K562 (cell line): Measurements from ENCODE around the gene LGI4. TPM values are rescaled to one million over a fixed set of nuclear protein-coding genes. Genes with fewer than 3 reads are reported as not detected.

Source experiments
- ATAC-seq: fragments of 200-7000 bp; cut with Tn5 transposase; 3 replicates; pipeline ENCODE4 v1.9.1; 2020; ENCODE audit warnings: moderate library complexity
- BruUV-seq: library from RNA; stranded (reverse); fragments of 400-500 nt; replicated peaks from 2 replicates; lab custom pipeline; 2021; lab: Mats Ljungman, UMichigan
- CTCF ChIA-PET: fragments of 300-600 bp; formaldehyde crosslinking; extraction: SDS; loops from one replicate; lab custom pipeline; 2021; ENCODE audit warnings: low intra/inter-chr PET ratio; lab: Yijun Ruan, JAX
- POLR2A ChIA-PET: fragments of 300-600, 350-650 bp; sonication (Branson Sonifier 250); formaldehyde crosslinking; extraction: SDS; loops from one replicate; lab custom pipeline; 2021; ENCODE audit warnings: antibody characterized with exemption, inconsistent platforms; lab: Yijun Ruan, JAX
- DNase-seq, 4 experiments: peaks; one replicate each; pipeline versions ENCODE4 v3.0.0 to v3.0.0-alpha.2; 2011 to 2018; ENCODE audit warnings: low spot score in 3 of 4, mixed read lengths in 3 of 4; ENCODE audit errors: extremely low read depth in 1 of 4
- FAIRE-seq: peaks from 2 replicates; lab custom pipeline; 2011; peaks lifted over from hg19 to GRCh38; lab: Jason Lieb, UNC
- H2AFZ ChIP-seq: 2 replicates; pipeline ENCODE4 v1.6.0; 2011; ENCODE audit warnings: low read depth, low read length, control low read depth, inconsistent platforms
- H3K27ac ChIP-seq: fragments of 200-600 bp; 3 replicates; pipeline ENCODE4 v1.8.0; 2011; ENCODE audit warnings: low read depth, mild to moderate bottlenecking, control low read depth, inconsistent platforms, low read length, moderate library complexity, mixed read lengths; ENCODE audit errors: extremely low read depth
- H3K27me3 ChIP-seq, 2 experiments: fragments of 300-600 bp in 1 of 2; 2 replicates in 1 of 2; 3 replicates in 1 of 2; pipeline versions ENCODE4 v1.6.0 to v1.8.0; 2011; ENCODE audit warnings: inconsistent platforms in 2 of 2, low read length in 2 of 2, mild to moderate bottlenecking in 1 of 2, mixed read lengths in 1 of 2, moderate library complexity in 1 of 2; ENCODE audit not compliant: control insufficient read depth in 2 of 2, insufficient read depth in 2 of 2
- H3K36me3 ChIP-seq: fragments of 300-600 bp; 3 replicates; pipeline ENCODE4 v1.8.0; 2011; ENCODE audit warnings: mild to moderate bottlenecking, low read length, inconsistent platforms; ENCODE audit not compliant: control insufficient read depth, insufficient read depth
- H3K4me1 ChIP-seq, 2 experiments: fragments of 200-600 bp in 1 of 2; replicated peaks in 1 of 2; 2 replicates in 1 of 2; 3 replicates in 1 of 2; pipeline versions ENCODE4 v1.5.1 to v1.8.0; 2011; ENCODE audit warnings: inconsistent platforms in 2 of 2, low read length in 2 of 2, mild to moderate bottlenecking in 1 of 2, mixed read lengths in 1 of 2, moderate library complexity in 1 of 2; ENCODE audit not compliant: control insufficient read depth in 2 of 2, insufficient read depth in 2 of 2
- H3K4me2 ChIP-seq: 2 replicates; pipeline ENCODE4 v1.6.1; 2011; ENCODE audit warnings: low read length, control low read depth, inconsistent platforms, mixed read lengths; ENCODE audit not compliant: insufficient read depth
- H3K4me3 ChIP-seq: fragments of 200-600 bp; sonication (generic), shearing (Covaris generic); 2 replicates; pipeline ENCODE4 v1.5.1; 2016; ENCODE audit warnings: control low read depth, inconsistent platforms
- H3K79me2 ChIP-seq: fragments of 200-600 bp; 3 replicates; pipeline ENCODE4 v1.8.0; 2011; ENCODE audit warnings: low read length, inconsistent platforms; ENCODE audit not compliant: control insufficient read depth, insufficient read depth
- H3K9ac ChIP-seq, 2 experiments: 2 replicates each; pipeline versions ENCODE4 v1.6.0 to v1.6.1; 2011; ENCODE audit warnings: low read depth in 2 of 2, low read length in 2 of 2, control low read depth in 1 of 2, inconsistent platforms in 1 of 2, mild to moderate bottlenecking in 1 of 2, mixed read lengths in 1 of 2; ENCODE audit not compliant: insufficient read depth in 1 of 2
- H3K9me1 ChIP-seq: one replicate; pipeline ENCODE4 v1.6.0; 2011; ENCODE audit warnings: inconsistent platforms, mild to moderate bottlenecking, low read length, moderate library complexity; ENCODE audit not compliant: control insufficient read depth, insufficient read depth
- H3K9me3 ChIP-seq: replicated peaks from 2 replicates; pipeline ENCODE4 v1.5.1; 2011; ENCODE audit warnings: low read depth, low read length, inconsistent platforms; ENCODE audit not compliant: control insufficient read depth, insufficient read depth
- H4K20me1 ChIP-seq: replicated peaks from 2 replicates; pipeline ENCODE4 v1.6.1; 2011; ENCODE audit warnings: low read length, inconsistent platforms, mixed read lengths; ENCODE audit not compliant: control insufficient read depth, insufficient read depth
- ELF4 ChIP-seq: fragments of 450-650 bp; formaldehyde crosslinking; IDR thresholded peaks from 2 replicates; pipeline ENCODE4 v1.4.0; 2022; ENCODE audit warnings: missing genetic modification characterization
- U2AF2 ChIP-seq: fragments of 200-400 bp; formaldehyde crosslinking; optimal IDR thresholded peaks from 2 replicates; pipeline ENCODE3; 2017; ENCODE audit warnings: low read depth, mild to moderate bottlenecking, low read length
- ZNF511 ChIP-seq: sonication (generic); formaldehyde crosslinking; IDR thresholded peaks from 2 replicates; pipeline ENCODE4 v1.8.0; 2022; ENCODE audit warnings: mild to moderate bottlenecking, missing genetic modification reagents
- ZNF561 ChIP-seq: fragments of 450-650 bp; formaldehyde crosslinking; conservative IDR thresholded peaks from 2 replicates; pipeline ENCODE4 v1.4.0; 2020; ENCODE audit warnings: mild to moderate bottlenecking, moderate library complexity
- ZNF707 ChIP-seq: fragments of 250-450 bp; sonication (Bioruptor Pico); conservative IDR thresholded peaks from 2 replicates; pipeline ENCODE4 v1.8.0; 2022; ENCODE audit warnings: inconsistent platforms, mild to moderate bottlenecking, moderate library complexity
- WGBS: fragments of 100-300 bp; shearing (Covaris generic); methylation state at CpG from one replicate; pipeline ENCODE4 v1.1.6; 2016; ENCODE audit warnings: low coverage, mixed read lengths; ENCODE audit not compliant: insufficient coverage; ENCODE audit errors: missing lambda C conversion rate; 5-methylcytosine and 5-hydroxymethylcytosine counted together
- in situ Hi-C: fragments of 300-500 bp; cut with MboI; formaldehyde crosslinking; loops from 4 replicates; pipeline ENCODE4 v1.15.0; 2018; ENCODE audit warnings: inconsistent platforms, mixed read lengths
- intact Hi-C: fragments of 100-400 bp; cut with micrococcal nuclease; formaldehyde crosslinking; loops from 2 replicates; pipeline ENCODE4 v1.14.2; 2022
- polyA plus RNA-seq, 8 experiments: library from polyadenylated mRNA; depleted of rRNA in 4 of 8; stranded (reverse) in 5 of 8; unstranded in 3 of 8; fragments of >200 nt; fragmentation: Nextera tagmentation in 2 of 8; fragmentation: Illumina TruSeq in 1 of 8; extraction: Ambion mirVana in 2 of 8; extraction: Trizol in 1 of 8; gene quantifications; 2 replicates each; pipeline versions ENCODE4 v1.2.1 to v1.2.3, GENCODE V29; 2011 to 2014; ENCODE audit warnings: inconsistent platforms in 1 of 8, missing spikeins in 1 of 8
- small RNA-seq: library from RNA; depleted of rRNA; stranded (forward); fragments of <200 nt; gene quantifications from one replicate; pipeline ENCODE3, GENCODE V24; 2014
- total RNA-seq, 7 experiments: library from RNA; depleted of rRNA in 6 of 7; stranded (reverse); fragments of >200 nt in 6 of 7; fragmentation: Illumina TruSeq in 2 of 7; extraction: Trizol in 2 of 7; gene quantifications; 2 replicates each; pipeline versions ENCODE4 v1.2.1 to v1.2.3, GENCODE V29; 2011 to 2021; ENCODE audit warnings: low replicate concordance in 1 of 7

LGI4 gene
- total and polyA plus RNA-seq, 9 of the 15 experiments (the other 6 are each of a cell fraction or from before 2014, with no cell fraction given), result 0.14 to 0.30 (median 0.24) TPM; not detected in 4

- intact Hi-C loops (no loop called here), in situ Hi-C loops (no loop called here)
- H3K36me3 ChIP-seq, result no peaks in the 10 kb centered on the region
- no peak for ATAC-seq
- H3K4me3 ChIP-seq, result no peak overlapping the region
- H3K9ac ChIP-seq, result 0 out of 4 replicates have a peak overlapping the region, but pooled peaks of 1 of the 2 experiments have one; percentile 8
- peaks cover 0 to 27% of the 10 kb centered on the region in 2 experiments; a peak in 2 of 5 replicates for H3K4me1 ChIP-seq
- H3K9me3 ChIP-seq, result no peaks in the 10 kb centered on the region; the same call in 1 of the 2 replicates
- no peaks in the 10 kb centered on the region for H3K79me2 ChIP-seq
- no peak overlapping the region for H3K27ac ChIP-seq
- POLR2A ChIA-PET, result no interaction called here
- WGBS, result 1% methylated on average over 8 of the region's 21 CpGs
- FAIRE-seq, result no peak
- no peak for DNase-seq
- TF ChIP-seq ZNF511, result no peak
- 0 out of 2 replicates have a peak, but pooled peaks have one; percentile 45 for TF ChIP-seq ELF4
- no peak for TF ChIP-seq ZNF707 (CRISPR knock-in tag)
- no peak for TF ChIP-seq ZNF561
- no peak for TF ChIP-seq U2AF2
- H4K20me1 ChIP-seq, result no peaks in the 10 kb centered on the region
- CTCF ChIA-PET, result no interaction called here
- H3K27me3 ChIP-seq, result peaks cover 37 to 69% of the 10 kb centered on the region in 2 experiments; a peak in 4 of 5 replicates
- no TSS peak for BruUV-seq
- no peak overlapping the region for H3K4me2 ChIP-seq
- no peaks in the 10 kb centered on the region for H3K9me1 ChIP-seq
- H2AFZ ChIP-seq, result no peak overlapping the region
Measured at GRCh38 chr19:35075202-35076025, 59.4 kb downstream of the LGI4 start.

Small RNA genes lying within 50 kb of the gene (small RNA-seq; reads per million reads assigned to genes)
- not detected for gene AC020907.2

Other genes starting within 250 kb of the LGI4 start
Only the 7 nearest of the 18 such genes appear.
- 0.91 and 1.6 TPM in 2 replicates for gene SCN1B, start 104.6 kb downstream of the LGI4 start, total RNA-seq (2014; rRNA removed)
- 0.51 and 0.80 TPM in 2 replicates for gene SCN1B, start 104.6 kb downstream of the LGI4 start, total RNA-seq (2014; rRNA removed; fragmentation: Illumina TruSeq; extraction: Trizol)
- 0.91 and 1.2 TPM in 2 replicates for gene SCN1B, start 104.6 kb downstream of the LGI4 start, total RNA-seq (2015; rRNA removed; fragmentation: Illumina TruSeq; extraction: Trizol)
- 1.8 TPM in 2 replicates for gene SCN1B, start 104.6 kb downstream of the LGI4 start, total RNA-seq (2021)
- 2.5 and 4.2 TPM in 2 replicates for gene SCN1B, start 104.6 kb downstream of the LGI4 start, polyA plus RNA-seq (2011; rRNA removed)
- gene SCN1B, start 104.6 kb downstream of the LGI4 start, polyA plus RNA-seq (2014; fragmentation: Illumina TruSeq; extraction: Trizol), result 0.79 and 1.0 TPM in 2 replicates
- under 1 TPM; 0.03 to 0.06 TPM for gene SCN1B, start 104.6 kb downstream of the LGI4 start, polyA plus RNA-seq (2014; fragmentation: Nextera tagmentation; extraction: Ambion mirVana)
- gene SCN1B, start 104.6 kb downstream of the LGI4 start, polyA plus RNA-seq (2014; rRNA removed), result 1.2 and 2.1 TPM in 2 replicates
- gene HPN, start 93.3 kb downstream of the LGI4 start, total RNA-seq (2014; rRNA removed), result not detected in 2 replicates
- gene HPN, start 93.3 kb downstream of the LGI4 start, total RNA-seq (2014; rRNA removed; fragmentation: Illumina TruSeq; extraction: Trizol), result not detected in 2 replicates
- 0.15 TPM in 1 of 2 replicates, not detected in the other for gene HPN, start 93.3 kb downstream of the LGI4 start, total RNA-seq (2015; rRNA removed; fragmentation: Illumina TruSeq; extraction: Trizol)
- 0.20 and 0.36 TPM in 2 replicates for gene HPN, start 93.3 kb downstream of the LGI4 start, total RNA-seq (2021)
- 0.10 and 0.11 TPM in 2 replicates for gene HPN, start 93.3 kb downstream of the LGI4 start, polyA plus RNA-seq (2011; rRNA removed)
- not detected in 2 replicates for gene HPN, start 93.3 kb downstream of the LGI4 start, polyA plus RNA-seq (2014; fragmentation: Illumina TruSeq; extraction: Trizol)
- gene HPN, start 93.3 kb downstream of the LGI4 start, polyA plus RNA-seq (2014; fragmentation: Nextera tagmentation; extraction: Ambion mirVana), result not detected
- not detected in 2 replicates for gene HPN, start 93.3 kb downstream of the LGI4 start, polyA plus RNA-seq (2014; rRNA removed)
- not detected in 2 replicates for gene FXYD3, start 19.2 kb downstream of the LGI4 start, total RNA-seq (2014; rRNA removed)
- gene FXYD3, start 19.2 kb downstream of the LGI4 start, total RNA-seq (2014; rRNA removed; fragmentation: Illumina TruSeq; extraction: Trizol), result not detected in 2 replicates
- not detected in 2 replicates for gene FXYD3, start 19.2 kb downstream of the LGI4 start, total RNA-seq (2015; rRNA removed; fragmentation: Illumina TruSeq; extraction: Trizol)
- 0.24 and 0.60 TPM in 2 replicates for gene FXYD3, start 19.2 kb downstream of the LGI4 start, total RNA-seq (2021)
- not detected in 2 replicates for gene FXYD3, start 19.2 kb downstream of the LGI4 start, polyA plus RNA-seq (2011; rRNA removed)
- not detected in 2 replicates for gene FXYD3, start 19.2 kb downstream of the LGI4 start, polyA plus RNA-seq (2014; fragmentation: Illumina TruSeq; extraction: Trizol)
- not detected for gene FXYD3, start 19.2 kb downstream of the LGI4 start, polyA plus RNA-seq (2014; fragmentation: Nextera tagmentation; extraction: Ambion mirVana)
- not detected in 2 replicates for gene FXYD3, start 19.2 kb downstream of the LGI4 start, polyA plus RNA-seq (2014; rRNA removed)
- 2.3 and 2.4 TPM in 2 replicates for gene FXYD1, start 3.8 kb upstream of the LGI4 start, total RNA-seq (2014; rRNA removed)
- gene FXYD1, start 3.8 kb upstream of the LGI4 start, total RNA-seq (2014; rRNA removed; fragmentation: Illumina TruSeq; extraction: Trizol), result not detected in 2 replicates
- gene FXYD1, start 3.8 kb upstream of the LGI4 start, total RNA-seq (2015; rRNA removed; fragmentation: Illumina TruSeq; extraction: Trizol), result 0.60 and 1.3 TPM in 2 replicates
- gene FXYD1, start 3.8 kb upstream of the LGI4 start, total RNA-seq (2021), result 1.7 and 2.7 TPM in 2 replicates
- gene FXYD1, start 3.8 kb upstream of the LGI4 start, polyA plus RNA-seq (2011; rRNA removed), result 0.40 and 0.66 TPM in 2 replicates
- 0.71 and 2.1 TPM in 2 replicates for gene FXYD1, start 3.8 kb upstream of the LGI4 start, polyA plus RNA-seq (2014; fragmentation: Illumina TruSeq; extraction: Trizol)
- not detected for gene FXYD1, start 3.8 kb upstream of the LGI4 start, polyA plus RNA-seq (2014; fragmentation: Nextera tagmentation; extraction: Ambion mirVana)
- 2.4 and 3.2 TPM in 2 replicates for gene FXYD1, start 3.8 kb upstream of the LGI4 start, polyA plus RNA-seq (2014; rRNA removed)
- not detected in 2 replicates for gene FXYD7, start 8.2 kb upstream of the LGI4 start, total RNA-seq (2014; rRNA removed)
- not detected in 2 replicates for gene FXYD7, start 8.2 kb upstream of the LGI4 start, total RNA-seq (2014; rRNA removed; fragmentation: Illumina TruSeq; extraction: Trizol)
- 0.26 and 0.36 TPM in 2 replicates for gene FXYD7, start 8.2 kb upstream of the LGI4 start, total RNA-seq (2015; rRNA removed; fragmentation: Illumina TruSeq; extraction: Trizol)
- gene FXYD7, start 8.2 kb upstream of the LGI4 start, total RNA-seq (2021), result 0.27 and 0.80 TPM in 2 replicates
- 0.18 and 0.26 TPM in 2 replicates for gene FXYD7, start 8.2 kb upstream of the LGI4 start, polyA plus RNA-seq (2011; rRNA removed)
- 0.28 TPM in 1 of 2 replicates, not detected in the other for gene FXYD7, start 8.2 kb upstream of the LGI4 start, polyA plus RNA-seq (2014; fragmentation: Illumina TruSeq; extraction: Trizol)
- under 1 TPM; 0.10 to 0.13 TPM for gene FXYD7, start 8.2 kb upstream of the LGI4 start, polyA plus RNA-seq (2014; fragmentation: Nextera tagmentation; extraction: Ambion mirVana)
- 0.32 and 0.46 TPM in 2 replicates for gene FXYD7, start 8.2 kb upstream of the LGI4 start, polyA plus RNA-seq (2014; rRNA removed)
- gene FXYD5, start 19.7 kb upstream of the LGI4 start, total RNA-seq (2014; rRNA removed), result 174 and 300 TPM in 2 replicates
- 122 and 147 TPM in 2 replicates for gene FXYD5, start 19.7 kb upstream of the LGI4 start, total RNA-seq (2014; rRNA removed; fragmentation: Illumina TruSeq; extraction: Trizol)
- gene FXYD5, start 19.7 kb upstream of the LGI4 start, total RNA-seq (2015; rRNA removed; fragmentation: Illumina TruSeq; extraction: Trizol), result 252 and 264 TPM in 2 replicates
- gene FXYD5, start 19.7 kb upstream of the LGI4 start, total RNA-seq (2021), result 250 and 256 TPM in 2 replicates
- 104 and 125 TPM in 2 replicates for gene FXYD5, start 19.7 kb upstream of the LGI4 start, polyA plus RNA-seq (2011; rRNA removed)
- gene FXYD5, start 19.7 kb upstream of the LGI4 start, polyA plus RNA-seq (2014; fragmentation: Illumina TruSeq; extraction: Trizol), result 522 and 537 TPM in 2 replicates
- gene FXYD5, start 19.7 kb upstream of the LGI4 start, polyA plus RNA-seq (2014; fragmentation: Nextera tagmentation; extraction: Ambion mirVana), result 100 to 1,000 TPM; 125 to 198 TPM
- gene FXYD5, start 19.7 kb upstream of the LGI4 start, polyA plus RNA-seq (2014; rRNA removed), result 120 and 155 TPM in 2 replicates
- gene FAM187B, start 93.7 kb upstream of the LGI4 start, total RNA-seq (2014; rRNA removed), result 0.09 TPM in 1 of 2 replicates, not detected in the other
- gene FAM187B, start 93.7 kb upstream of the LGI4 start, total RNA-seq (2014; rRNA removed; fragmentation: Illumina TruSeq; extraction: Trizol), result not detected in 2 replicates
- not detected in 2 replicates for gene FAM187B, start 93.7 kb upstream of the LGI4 start, total RNA-seq (2015; rRNA removed; fragmentation: Illumina TruSeq; extraction: Trizol)
- not detected in 2 replicates for gene FAM187B, start 93.7 kb upstream of the LGI4 start, total RNA-seq (2021)
- not detected in 2 replicates for gene FAM187B, start 93.7 kb upstream of the LGI4 start, polyA plus RNA-seq (2011; rRNA removed)
- not detected in 2 replicates for gene FAM187B, start 93.7 kb upstream of the LGI4 start, polyA plus RNA-seq (2014; fragmentation: Illumina TruSeq; extraction: Trizol)
- gene FAM187B, start 93.7 kb upstream of the LGI4 start, polyA plus RNA-seq (2014; fragmentation: Nextera tagmentation; extraction: Ambion mirVana), result under 1 TPM in 1 of 2 experiments, not detected in 1; 0.04 TPM
- gene FAM187B, start 93.7 kb upstream of the LGI4 start, polyA plus RNA-seq (2014; rRNA removed), result not detected in 2 replicates